ENCODE results near the gene TMPRSS11A.

DNA sequence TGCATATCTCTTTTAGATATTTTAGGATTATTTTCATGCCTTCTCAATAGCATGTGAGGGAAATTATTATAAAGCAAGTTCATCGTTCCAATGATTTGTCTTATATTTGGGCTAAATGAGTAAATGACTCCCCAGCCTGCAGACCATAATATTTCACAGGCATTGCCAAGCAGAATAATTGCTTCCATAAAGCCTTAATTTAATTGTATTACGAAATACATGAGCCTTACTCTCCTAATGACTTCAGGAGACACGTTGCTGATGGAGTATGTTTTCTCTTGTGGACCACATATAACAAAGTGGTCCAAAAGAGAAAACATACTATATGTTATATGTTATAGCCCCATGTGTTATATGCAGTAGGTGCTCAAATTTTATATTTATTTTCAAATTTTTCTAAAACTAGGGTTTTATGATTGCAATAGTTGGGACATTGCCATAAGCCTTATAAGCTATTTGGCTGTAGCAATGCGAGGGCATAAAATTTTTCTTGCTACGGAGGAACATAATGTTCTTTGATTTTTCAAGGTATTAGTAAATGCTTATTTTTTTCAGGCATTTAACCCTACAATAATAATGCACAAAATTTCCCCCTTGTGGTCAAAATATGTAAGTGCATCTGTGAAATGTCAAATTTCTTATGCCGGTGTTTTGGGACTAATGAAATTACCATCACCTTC is 53.2 kb downstream of the TMPRSS11A start:
- no peak for TF ChIP-seq POLR2AphosphoS5 (IDR thresholded peaks at IDR 0.05; ENCODE audit: borderline replicate concordance, low read depth, low read length)
- no peak for TF ChIP-seq EZH2 (IDR thresholded peaks at IDR 0.05)
